KMS-11 (cell line): Measurements from ENCODE around the gene EDN2.

Experiments used
- H2AFZ ChIP-seq: fragments of 200-600 bp; sonication (generic); 2 replicates; pipeline ENCODE4 v1.6.1; 2016; ENCODE audit warnings: antibody characterized with exemption, mixed run types, low read depth
- H3K27ac ChIP-seq: fragments of 200-600 bp; sonication (generic); 2 replicates; pipeline ENCODE4 v1.6.1; 2016; ENCODE audit warnings: mild to moderate bottlenecking, mixed run types
- H3K27me3 ChIP-seq: fragments of 200-600 bp; sonication (generic); 2 replicates; pipeline ENCODE4 v1.6.1; 2017; ENCODE audit warnings: mild to moderate bottlenecking, low read depth, mixed run types, moderate library complexity; ENCODE audit not compliant: insufficient read depth
- H3K36me3 ChIP-seq: fragments of 200-600 bp; sonication (generic); 2 replicates; pipeline ENCODE4 v1.6.1; 2017; ENCODE audit warnings: mild to moderate bottlenecking, mixed run types; ENCODE audit not compliant: insufficient read depth
- H3K4me1 ChIP-seq: fragments of 200-600 bp; sonication (generic); 2 replicates; pipeline ENCODE4 v1.6.1; 2016; ENCODE audit warnings: mild to moderate bottlenecking, low read depth, mixed run types; ENCODE audit not compliant: poor library complexity, severe bottlenecking
- H3K4me2 ChIP-seq: fragments of 200-600 bp; sonication (generic); 2 replicates; pipeline ENCODE4 v1.7.0; 2016; ENCODE audit warnings: mild to moderate bottlenecking, mixed run types
- H3K4me3 ChIP-seq: fragments of 200-600 bp; sonication (generic); IDR thresholded peaks from 2 replicates; pipeline ENCODE4 v1.6.1; 2017; ENCODE audit warnings: low read depth, low read length, mixed read lengths; ENCODE audit not compliant: insufficient read depth
- H3K79me2 ChIP-seq: fragments of 200-600 bp; sonication (generic); 2 replicates; pipeline ENCODE4 v1.6.1; 2016; ENCODE audit warnings: low read depth, mixed run types; ENCODE audit not compliant: insufficient read depth
- H3K9ac ChIP-seq: fragments of 200-600 bp; sonication (generic); 2 replicates; pipeline ENCODE4 v1.6.1; 2016; ENCODE audit warnings: mild to moderate bottlenecking, mixed run types
- H4K20me1 ChIP-seq: fragments of 200-600 bp; sonication (generic); 2 replicates; pipeline ENCODE4 v1.6.1; 2016; ENCODE audit warnings: mild to moderate bottlenecking, mixed run types; ENCODE audit not compliant: insufficient read depth
- CTCF ChIP-seq: fragments of 200-600 bp; sonication (generic); conservative IDR thresholded peaks from 2 replicates; pipeline ENCODE4 v1.6.1; 2017; ENCODE audit warnings: low read depth, mild to moderate bottlenecking, antibody characterized with exemption, low read length, moderate library complexity, mixed read lengths

The EDN2 gene

GRCh38 chr1:41511239-41511540 is 26.7 kb upstream of the EDN2 start:
- H3K27ac ChIP-seq: no peak overlapping the region
- TF ChIP-seq CTCF: no peak
- H3K4me2 ChIP-seq: no peak overlapping the region
- no peak overlapping the region for H3K4me3 ChIP-seq
- H3K9ac ChIP-seq: no peak overlapping the region
- no peaks in the 10 kb centered on the region for H3K36me3 ChIP-seq
- no peaks in the 10 kb centered on the region for H3K27me3 ChIP-seq
- no peaks in the 10 kb centered on the region for H3K79me2 ChIP-seq
- H3K4me1 ChIP-seq: peaks cover 7% of the 10 kb centered on the region
- no peak overlapping the region for H2AFZ ChIP-seq
- H4K20me1 ChIP-seq: no peaks in the 10 kb centered on the region

- H2AFZ ChIP-seq: no peak overlapping the region
- H3K27ac ChIP-seq: no peak overlapping the region
- H3K36me3 ChIP-seq: no peaks in the 10 kb centered on the region
- no peaks in the 10 kb centered on the region for H4K20me1 ChIP-seq
- no peak overlapping the region for H3K9ac ChIP-seq
- no peak for TF ChIP-seq CTCF
- H3K4me1 ChIP-seq: peaks cover 3% of the 10 kb centered on the region
- no peak overlapping the region for H3K4me3 ChIP-seq
- no peaks in the 10 kb centered on the region for H3K79me2 ChIP-seq
- H3K4me2 ChIP-seq: no peak overlapping the region
- no peaks in the 10 kb centered on the region for H3K27me3 ChIP-seq
Observed at GRCh38 chr1:41510531-41511238, 26.2 kb upstream of the EDN2 start.

GRCh38 chr1:41509270-41509671 is 24.8 kb upstream of the EDN2 start:
- H3K27ac ChIP-seq: no peak overlapping the region
- H4K20me1 ChIP-seq: no peaks in the 10 kb centered on the region
- H3K9ac ChIP-seq: no peak overlapping the region
- no peaks in the 10 kb centered on the region for H3K27me3 ChIP-seq
- H2AFZ ChIP-seq: no peak overlapping the region
- H3K4me3 ChIP-seq: no peak overlapping the region
- TF ChIP-seq CTCF: no peak
- peaks cover 1% of the 10 kb centered on the region for H3K4me1 ChIP-seq
- H3K36me3 ChIP-seq: no peaks in the 10 kb centered on the region
- no peaks in the 10 kb centered on the region for H3K79me2 ChIP-seq
- H3K4me2 ChIP-seq: no peak overlapping the region

- no peak overlapping the region for H2AFZ ChIP-seq
- no peaks in the 10 kb centered on the region for H4K20me1 ChIP-seq
- no peak for TF ChIP-seq CTCF
- H3K4me3 ChIP-seq: no peak overlapping the region
- peaks cover 8% of the 10 kb centered on the region for H3K4me1 ChIP-seq
- H3K27me3 ChIP-seq: no peaks in the 10 kb centered on the region
- H3K27ac ChIP-seq: no peak overlapping the region
- no peaks in the 10 kb centered on the region for H3K79me2 ChIP-seq
- H3K36me3 ChIP-seq: no peaks in the 10 kb centered on the region
- no peak overlapping the region for H3K9ac ChIP-seq
- no peak overlapping the region for H3K4me2 ChIP-seq
Observed at GRCh38 chr1:41508290-41508689, 23.8 kb upstream of the EDN2 start.
